Measurements from ENCODE around the gene RPA1.

RPA1 gene

GRCh38 chr17:1880851-1881630 lies 51.2 kb downstream of the RPA1 start:
- Histone ChIP-seq H3K79me2 (ENCODE audit: control insufficient read depth, insufficient read depth, low read length) (no peaks in the 10 kb centered on the region), H3K79me1 (ENCODE audit: low read length) (no peaks in the 10 kb centered on the region), H2AK5ac (ENCODE audit: low read length) (no peak overlapping the region), H3K4me2 (ENCODE audit: low read length) (no peak overlapping the region), H3K36me3 (ENCODE audit: control insufficient read depth, insufficient read depth, low read length) (peaks cover 25% of the 10 kb centered on the region), H4K5ac (ENCODE audit: low read length) (no peak overlapping the region), H2BK5ac (ENCODE audit: low read length) (no peak overlapping the region), H3K27me3 (ENCODE audit: insufficient read depth, low read length, poor library complexity) (no peaks in the 10 kb centered on the region), H3K23ac (ENCODE audit: low read length) (no peak overlapping the region), H2BK120ac (ENCODE audit: low read depth, low read length) (no peak overlapping the region), H3K4me1 (ENCODE audit: control insufficient read depth, low read depth, low read length) (no peaks in the 10 kb centered on the region), H3K9ac (ENCODE audit: low read length) (no peak overlapping the region), H3K56ac (ENCODE audit: low read length) (no peak overlapping the region), H3K18ac (ENCODE audit: low read length) (no peak overlapping the region), H4K8ac (ENCODE audit: low read depth, low read length) (no peak overlapping the region), H3K4me3 (ENCODE audit: low read length) (no peak overlapping the region), H3K27ac (ENCODE audit: low read depth, low read length) (no peak overlapping the region), H3K4ac (ENCODE audit: low read depth, low read length) (no peak overlapping the region), H2BK15ac (replicated peaks; ENCODE audit: low read depth) (no peak overlapping the region)
- DNase-seq = no peak
- no CpG with 5 or more reads among the region's 12 CpGs for WGBS (ENCODE audit: extremely low coverage, insufficient coverage, low lambda C conversion rate)

DNA sequence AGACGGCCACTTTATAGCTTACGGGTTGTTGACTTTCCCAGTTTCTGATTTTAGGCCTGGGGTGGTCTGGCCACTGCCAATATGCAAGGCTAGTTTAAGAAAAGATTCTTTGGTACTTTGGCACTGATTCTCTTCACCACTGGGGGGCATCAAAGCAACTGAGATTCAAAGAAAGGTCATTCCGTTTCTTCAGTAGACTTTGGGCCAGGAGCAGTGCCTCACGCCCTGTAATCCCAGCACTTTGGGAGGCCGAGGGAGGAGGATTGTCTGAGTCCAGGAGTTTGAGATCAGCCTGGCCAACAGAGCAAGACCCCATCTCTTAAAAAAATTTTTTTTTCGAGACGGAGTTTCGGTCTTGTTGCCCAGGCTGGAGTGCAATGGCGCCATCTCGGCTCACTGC lies 53.0 kb downstream of the RPA1 start:
- Histone ChIP-seq H3K4me2 (ENCODE audit: low read length) (no peak overlapping the region), H2BK15ac (replicated peaks; ENCODE audit: low read depth) (no peak overlapping the region), H3K18ac (ENCODE audit: low read length) (no peak overlapping the region), H4K8ac (ENCODE audit: low read depth, low read length) (no peak overlapping the region), H3K27ac (ENCODE audit: low read depth, low read length) (no peak overlapping the region), H2BK120ac (ENCODE audit: low read depth, low read length) (no peak overlapping the region), H4K5ac (ENCODE audit: low read length) (no peak overlapping the region), H3K4ac (ENCODE audit: low read depth, low read length) (no peak overlapping the region), H3K79me2 (ENCODE audit: control insufficient read depth, insufficient read depth, low read length) (no peaks in the 10 kb centered on the region), H3K9ac (ENCODE audit: low read length) (no peak overlapping the region), H3K27me3 (ENCODE audit: insufficient read depth, low read length, poor library complexity) (no peaks in the 10 kb centered on the region), H2BK5ac (ENCODE audit: low read length) (no peak overlapping the region), H3K36me3 (ENCODE audit: control insufficient read depth, insufficient read depth, low read length) (peaks cover 24% of the 10 kb centered on the region), H3K23ac (ENCODE audit: low read length) (no peak overlapping the region), H3K4me1 (ENCODE audit: control insufficient read depth, low read depth, low read length) (no peaks in the 10 kb centered on the region), H3K4me3 (ENCODE audit: low read length) (no peak overlapping the region), H3K56ac (ENCODE audit: low read length) (no peak overlapping the region), H3K79me1 (ENCODE audit: low read length) (no peaks in the 10 kb centered on the region), H2AK5ac (ENCODE audit: low read length) (no peak overlapping the region)
- peak; percentile 82 for DNase-seq
- no CpG with 5 or more reads among the region's 10 CpGs for WGBS (ENCODE audit: extremely low coverage, insufficient coverage, low lambda C conversion rate)

GRCh38 chr17:1883536-1883935 lies 53.7 kb downstream of the RPA1 start:
- Histone ChIP-seq H3K4me2 (ENCODE audit: low read length) (no peak overlapping the region), H3K27me3 (ENCODE audit: insufficient read depth, low read length, poor library complexity) (no peaks in the 10 kb centered on the region), H3K4ac (ENCODE audit: low read depth, low read length) (no peak overlapping the region), H3K79me2 (ENCODE audit: control insufficient read depth, insufficient read depth, low read length) (no peaks in the 10 kb centered on the region), H2BK120ac (ENCODE audit: low read depth, low read length) (no peak overlapping the region), H3K23ac (ENCODE audit: low read length) (no peak overlapping the region), H3K18ac (ENCODE audit: low read length) (no peak overlapping the region), H4K5ac (ENCODE audit: low read length) (no peak overlapping the region), H3K27ac (ENCODE audit: low read depth, low read length) (no peak overlapping the region), H2BK15ac (replicated peaks; ENCODE audit: low read depth) (no peak overlapping the region), H4K8ac (ENCODE audit: low read depth, low read length) (no peak overlapping the region), H3K79me1 (ENCODE audit: low read length) (no peaks in the 10 kb centered on the region), H3K36me3 (ENCODE audit: control insufficient read depth, insufficient read depth, low read length) (peaks cover 27% of the 10 kb centered on the region), H3K9ac (ENCODE audit: low read length) (no peak overlapping the region), H2BK5ac (ENCODE audit: low read length) (no peak overlapping the region), H3K4me1 (ENCODE audit: control insufficient read depth, low read depth, low read length) (no peaks in the 10 kb centered on the region), H3K4me3 (ENCODE audit: low read length) (no peak overlapping the region), H3K56ac (ENCODE audit: low read length) (no peak overlapping the region), H2AK5ac (ENCODE audit: low read length) (no peak overlapping the region)
- WGBS (ENCODE audit: extremely low coverage, insufficient coverage, low lambda C conversion rate) = no CpG with 5 or more reads among the region's 16 CpGs
- no peak for DNase-seq

GRCh38 chr17:1888741-1889140 lies 58.9 kb downstream of the RPA1 start:
- Histone ChIP-seq H3K79me1 (ENCODE audit: low read length) (no peaks in the 10 kb centered on the region), H3K36me3 (ENCODE audit: control insufficient read depth, insufficient read depth, low read length) (peaks cover 18% of the 10 kb centered on the region), H3K9ac (ENCODE audit: low read length) (no peak overlapping the region), H3K4me1 (ENCODE audit: control insufficient read depth, low read depth, low read length) (no peaks in the 10 kb centered on the region), H3K23ac (ENCODE audit: low read length) (no peak overlapping the region), H2BK15ac (replicated peaks; ENCODE audit: low read depth) (no peak overlapping the region), H3K4me3 (ENCODE audit: low read length) (no peak overlapping the region), H2BK5ac (ENCODE audit: low read length) (no peak overlapping the region), H3K79me2 (ENCODE audit: control insufficient read depth, insufficient read depth, low read length) (no peaks in the 10 kb centered on the region), H3K18ac (ENCODE audit: low read length) (no peak overlapping the region), H3K56ac (ENCODE audit: low read length) (no peak overlapping the region), H3K4me2 (ENCODE audit: low read length) (no peak overlapping the region), H3K27ac (ENCODE audit: low read depth, low read length) (no peak overlapping the region), H2AK5ac (ENCODE audit: low read length) (no peak overlapping the region), H3K4ac (ENCODE audit: low read depth, low read length) (no peak overlapping the region), H4K5ac (ENCODE audit: low read length) (no peak overlapping the region), H4K8ac (ENCODE audit: low read depth, low read length) (no peak overlapping the region), H2BK120ac (ENCODE audit: low read depth, low read length) (no peak overlapping the region), H3K27me3 (ENCODE audit: insufficient read depth, low read length, poor library complexity) (no peaks in the 10 kb centered on the region)
- WGBS (ENCODE audit: extremely low coverage, insufficient coverage, low lambda C conversion rate) = no CpG with 5 or more reads among the region's 14 CpGs
- no peak for DNase-seq

DNA sequence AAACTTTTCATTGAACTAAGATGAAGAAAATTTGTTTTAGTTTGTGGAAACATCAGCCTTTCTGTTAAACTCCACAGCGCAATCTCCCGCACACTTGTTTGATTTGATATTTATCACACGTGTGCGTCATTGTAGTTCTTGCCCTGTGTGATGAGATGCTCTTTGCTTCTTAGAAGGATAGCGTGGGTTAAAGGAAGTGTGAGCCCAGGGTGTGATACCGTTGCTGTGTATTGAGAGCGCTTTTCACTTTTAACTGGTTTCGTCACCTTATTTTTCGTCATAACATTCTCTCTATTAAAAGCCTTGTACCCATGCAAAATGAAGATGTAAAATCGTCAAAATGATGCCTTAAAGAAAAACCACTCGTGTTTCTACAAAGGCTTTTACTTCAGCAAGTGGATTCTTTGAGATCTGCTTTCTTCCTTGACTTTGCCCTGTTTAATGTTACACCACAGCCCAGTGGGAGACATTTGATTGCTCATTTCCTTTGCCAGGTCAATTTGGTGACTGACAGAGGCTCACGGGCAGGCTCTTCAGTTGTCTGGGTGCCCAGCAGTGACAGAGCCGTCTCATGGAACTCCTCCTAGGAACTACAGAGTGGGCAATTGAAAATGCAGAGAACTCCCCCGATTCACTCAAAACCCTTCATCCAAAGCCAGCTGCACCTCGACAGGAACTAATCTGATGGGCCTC lies 61.1 kb downstream of the RPA1 start:
- no peak overlapping the region for H3K56ac ChIP-seq (ENCODE audit: low read length)
- no peak for DNase-seq
- no peaks in the 10 kb centered on the region for H3K79me2 ChIP-seq (ENCODE audit: control insufficient read depth, insufficient read depth, low read length)
- H3K4me1 ChIP-seq (ENCODE audit: control insufficient read depth, low read depth, low read length) = no peaks in the 10 kb centered on the region
- no peak overlapping the region for H2AK5ac ChIP-seq (ENCODE audit: low read length)
- H3K23ac ChIP-seq (ENCODE audit: low read length) = no peak overlapping the region
- H4K8ac ChIP-seq (ENCODE audit: low read depth, low read length) = no peak overlapping the region
- no peak overlapping the region for H3K4me2 ChIP-seq (ENCODE audit: low read length)
- no peaks in the 10 kb centered on the region for H3K27me3 ChIP-seq (ENCODE audit: insufficient read depth, low read length, poor library complexity)
- no peak overlapping the region for H3K4ac ChIP-seq (ENCODE audit: low read depth, low read length)
- H2BK15ac ChIP-seq (replicated peaks; ENCODE audit: low read depth) = no peak overlapping the region
- H3K9ac ChIP-seq (ENCODE audit: low read length) = no peak overlapping the region
- WGBS (ENCODE audit: extremely low coverage, insufficient coverage, low lambda C conversion rate) = 100% methylated on average over 2 of the region's 15 CpGs
- H2BK5ac ChIP-seq (ENCODE audit: low read length) = no peak overlapping the region
- H3K36me3 ChIP-seq (ENCODE audit: control insufficient read depth, insufficient read depth, low read length) = peaks cover 7% of the 10 kb centered on the region
- H4K5ac ChIP-seq (ENCODE audit: low read length) = no peak overlapping the region
- H3K79me1 ChIP-seq (ENCODE audit: low read length) = no peaks in the 10 kb centered on the region
- no peak overlapping the region for H3K4me3 ChIP-seq (ENCODE audit: low read length)
- H3K27ac ChIP-seq (ENCODE audit: low read depth, low read length) = no peak overlapping the region
- no peak overlapping the region for H2BK120ac ChIP-seq (ENCODE audit: low read depth, low read length)
- no peak overlapping the region for H3K18ac ChIP-seq (ENCODE audit: low read length)
